Kidney (tissue), 14 donors: ENCODE data around the gene SPTBN5. TPM values are rescaled to one million over a fixed set of nuclear protein-coding genes. Genes with fewer than 3 reads are reported as not detected.

Experiments used
- DNase-seq, 5 donors: peaks; one replicate each; pipeline ENCODE4 v3.0.0-alpha.2; 2013 to 2020
- FAIRE-seq: peaks from 2 replicates; lab custom pipeline; 2012; peaks lifted over from hg19 to GRCh38; lab: Jason Lieb, UNC
- H3K27ac ChIP-seq, 2 donors: one replicate each; pipeline ENCODE4 v1.7.0; 2013; ENCODE audit warnings: low read depth in 2 of 2, low read length in 2 of 2, inconsistent platforms in 1 of 2
- H3K27me3 ChIP-seq: one replicate; pipeline ENCODE4 v1.7.1; 2013; ENCODE audit warnings: low read length, inconsistent platforms; ENCODE audit not compliant: control insufficient read depth, insufficient read depth
- H3K36me3 ChIP-seq, 3 donors: one replicate each; pipeline versions ENCODE4 v1.7.0 to v1.7.1; 2013; ENCODE audit warnings: low read length in 3 of 3, control low read depth in 1 of 3, inconsistent platforms in 1 of 3; ENCODE audit not compliant: insufficient read depth in 3 of 3, control insufficient read depth in 2 of 3
- H3K4me1 ChIP-seq, 3 donors: one replicate each; pipeline versions ENCODE4 v1.7.0 to v1.7.1; 2013; ENCODE audit warnings: low read length in 3 of 3, inconsistent platforms in 1 of 3, low read depth in 1 of 3; ENCODE audit not compliant: control insufficient read depth in 2 of 3, insufficient read depth in 2 of 3
- H3K4me3 ChIP-seq, 3 donors: one replicate each; pipeline versions ENCODE4 v1.7.0 to v1.8.1; 2013; ENCODE audit warnings: low read length in 3 of 3, control low read depth in 1 of 3, inconsistent platforms in 1 of 3
- H3K9ac ChIP-seq, 3 donors: one replicate each; pipeline versions ENCODE4 v1.7.0 to v1.7.1; 2013; ENCODE audit warnings: low read length in 3 of 3, control low read depth in 1 of 3, inconsistent platforms in 1 of 3
- H3K9me3 ChIP-seq, 3 donors: one replicate each; pipeline versions ENCODE4 v1.7.0 to v1.7.1; 2013; ENCODE audit warnings: low read length in 3 of 3, control low read depth in 1 of 3, inconsistent platforms in 1 of 3; ENCODE audit not compliant: control insufficient read depth in 2 of 3, insufficient read depth in 1 of 3
- CTCF ChIP-seq: IDR thresholded peaks from 3 replicates; pipeline ENCODE4 v1.5.1; 2012; ENCODE audit warnings: mild to moderate bottlenecking, moderate library complexity, borderline replicate concordance; ENCODE audit not compliant: insufficient read depth; ENCODE audit errors: extremely low read depth
- intact Hi-C: fragments of 100-400 bp; cut with DNase I; formaldehyde crosslinking; loops from one replicate; pipeline ENCODE4 v1.11.1; 2022
- polyA plus RNA-seq: library from polyadenylated mRNA; stranded (reverse); fragments of 350-450 nt; fragmentation: Illumina TruSeq; extraction: RNeasy Lipid Tissue Mini Kit (QIAGEN cat#74804); gene quantifications from one replicate; pipeline ENCODE4 v1.2.3, GENCODE V29; 2014; ENCODE audit warnings: low read depth, low replicate concordance; ENCODE audit not compliant: insufficient read depth
- total RNA-seq: library from RNA; stranded (reverse); fragmentation: NEBNext Ultra II Directional; extraction: Animal tissue kit (Norgen Biotek cat#: 25700); gene quantifications from one replicate; pipeline ENCODE4 v1.2.1, GENCODE V29; 2021
- donor health status: control.
- donor health status: control.
- donor health status: control.
- donor health status: control.
- donor health status: control.
- donor health status: DM: yes; HTN: yes; CAD: no.
- donor health status: Normal renal cell carcinoma (clear cell type).

Gene SPTBN5
- total and polyA plus RNA-seq, 2 donors from 2014 or later = 1.2 to 2.6 TPM

- DNase-seq = peak in 1 of 5 donors; percentile 48
- FAIRE-seq = no peak
- no peak for TF ChIP-seq CTCF
- Histone ChIP-seq H3K4me1 (peaks cover 0 to 8% (median 4%) of the 10 kb centered on the region in 3 donors), H3K27ac (no peak overlapping the region), H3K36me3 (no peaks in the 10 kb centered on the region), H3K9ac (no peak overlapping the region), H3K27me3 (no peaks in the 10 kb centered on the region), H3K9me3 (no peaks in the 10 kb centered on the region), H3K4me3 (no peak overlapping the region)
- intact Hi-C loops = no loop called here
These were observed 8.0 kb downstream of the SPTBN5 start for GRCh38 chr15:41885841-41886240.

- Histone ChIP-seq H3K9ac (no peak overlapping the region), H3K9me3 (no peaks in the 10 kb centered on the region), H3K27me3 (no peaks in the 10 kb centered on the region), H3K4me3 (no peak overlapping the region), H3K4me1 (peaks cover 0 to 8% (median 3%) of the 10 kb centered on the region in 3 donors), H3K36me3 (no peaks in the 10 kb centered on the region), H3K27ac (no peak overlapping the region)
- intact Hi-C loops = no loop called here
- DNase-seq = no peak
- TF ChIP-seq CTCF = no peak
- no peak for FAIRE-seq
These were observed 8.5 kb downstream of the SPTBN5 start for GRCh38 chr15:41885321-41885720.

- Histone ChIP-seq H3K9ac (no peak overlapping the region), H3K4me3 (no peak overlapping the region), H3K9me3 (no peaks in the 10 kb centered on the region), H3K36me3 (no peaks in the 10 kb centered on the region), H3K27ac (no peak overlapping the region), H3K27me3 (no peaks in the 10 kb centered on the region), H3K4me1 (peaks cover 0 to 8% (median 3%) of the 10 kb centered on the region in 3 donors)
- intact Hi-C loops = no loop called here
- no peak for TF ChIP-seq CTCF
- FAIRE-seq (no peak), DNase-seq (no peak)
These were observed 9.4 kb downstream of the SPTBN5 start for GRCh38 chr15:41884458-41884857.

GRCh38 chr15:41883484-41883825 lies 10.4 kb downstream of the SPTBN5 start:
- FAIRE-seq = no peak
- Histone ChIP-seq H3K9me3 (no peaks in the 10 kb centered on the region), H3K27me3 (no peaks in the 10 kb centered on the region), H3K27ac (no peak overlapping the region), H3K4me3 (no peak overlapping the region), H3K4me1 (peaks cover 0 to 8% (median 3%) of the 10 kb centered on the region in 3 donors), H3K36me3 (no peaks in the 10 kb centered on the region), H3K9ac (no peak overlapping the region)
- DNase-seq = no peak
- no peak for TF ChIP-seq CTCF
- intact Hi-C loops = no loop called here
